ENCODE measurements around the gene S100B. TPM values are rescaled to one million over a fixed set of nuclear protein-coding genes. Genes with fewer than 3 reads are reported as not detected.
A peak's percentile ranks its signal among the peaks of the same experiment; 100 is the strongest.

S100B gene
- total RNA-seq, 1 donor from 2014 or later, result not detected

DNA sequence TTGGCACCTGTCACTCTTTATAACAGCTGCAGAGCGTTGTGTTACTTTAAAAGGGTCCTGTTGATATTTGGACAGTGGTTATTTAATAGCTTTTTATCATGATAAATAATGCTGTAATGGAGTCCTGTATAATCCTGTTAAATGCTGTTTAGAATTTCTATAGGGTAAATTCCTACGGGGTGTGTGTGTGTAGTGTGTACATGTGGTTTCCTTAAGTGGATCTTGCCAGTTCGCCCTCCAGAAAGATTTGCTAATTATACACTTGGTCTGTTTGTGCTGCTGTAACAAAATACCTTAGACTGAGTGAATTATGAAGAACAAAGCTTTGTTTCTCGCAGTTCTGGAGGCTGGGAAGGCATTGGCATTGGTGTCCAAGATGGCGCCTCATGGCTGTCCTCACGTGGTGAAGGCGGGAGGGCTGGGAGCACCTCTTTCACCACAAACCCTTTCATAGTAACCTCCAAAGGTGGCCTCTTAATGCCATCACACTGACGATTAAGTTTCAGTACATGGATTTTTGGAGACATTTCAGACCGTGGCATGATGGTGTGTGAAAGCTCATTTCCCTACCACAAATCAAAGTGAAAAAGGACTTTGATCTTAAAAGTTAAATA, 41.8 kb upstream of the S100B start:
- peaks cover 60% of the 10 kb centered on the region for H3K36me3 Mint-ChIP-seq (ENCODE audit: low read depth)
- no peaks in the 10 kb centered on the region for H3K27me3 Mint-ChIP-seq (ENCODE audit: low read depth)
- H3K4me1 Mint-ChIP-seq (ENCODE audit: low read depth), result peaks cover 8% of the 10 kb centered on the region
- H3K9me3 Mint-ChIP-seq (ENCODE audit: low read depth), result no peaks in the 10 kb centered on the region
- H3K27ac Mint-ChIP-seq (ENCODE audit: unreplicated experiment), result no peak overlapping the region
- H3K4me3 Mint-ChIP-seq (ENCODE audit: unreplicated experiment), result no peak overlapping the region
- DNase-seq (ENCODE audit: low spot score), result no peak
- TF ChIP-seq, protein P1, sequence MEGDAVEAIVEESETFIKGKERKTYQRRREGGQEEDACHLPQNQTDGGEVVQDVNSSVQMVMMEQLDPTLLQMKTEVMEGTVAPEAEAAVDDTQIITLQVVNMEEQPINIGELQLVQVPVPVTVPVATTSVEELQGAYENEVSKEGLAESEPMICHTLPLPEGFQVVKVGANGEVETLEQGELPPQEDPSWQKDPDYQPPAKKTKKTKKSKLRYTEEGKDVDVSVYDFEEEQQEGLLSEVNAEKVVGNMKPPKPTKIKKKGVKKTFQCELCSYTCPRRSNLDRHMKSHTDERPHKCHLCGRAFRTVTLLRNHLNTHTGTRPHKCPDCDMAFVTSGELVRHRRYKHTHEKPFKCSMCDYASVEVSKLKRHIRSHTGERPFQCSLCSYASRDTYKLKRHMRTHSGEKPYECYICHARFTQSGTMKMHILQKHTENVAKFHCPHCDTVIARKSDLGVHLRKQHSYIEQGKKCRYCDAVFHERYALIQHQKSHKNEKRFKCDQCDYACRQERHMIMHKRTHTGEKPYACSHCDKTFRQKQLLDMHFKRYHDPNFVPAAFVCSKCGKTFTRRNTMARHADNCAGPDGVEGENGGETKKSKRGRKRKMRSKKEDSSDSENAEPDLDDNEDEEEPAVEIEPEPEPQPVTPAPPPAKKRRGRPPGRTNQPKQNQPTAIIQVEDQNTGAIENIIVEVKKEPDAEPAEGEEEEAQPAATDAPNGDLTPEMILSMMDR (IDR thresholded peaks at IDR 0.05), result no peak

DNA sequence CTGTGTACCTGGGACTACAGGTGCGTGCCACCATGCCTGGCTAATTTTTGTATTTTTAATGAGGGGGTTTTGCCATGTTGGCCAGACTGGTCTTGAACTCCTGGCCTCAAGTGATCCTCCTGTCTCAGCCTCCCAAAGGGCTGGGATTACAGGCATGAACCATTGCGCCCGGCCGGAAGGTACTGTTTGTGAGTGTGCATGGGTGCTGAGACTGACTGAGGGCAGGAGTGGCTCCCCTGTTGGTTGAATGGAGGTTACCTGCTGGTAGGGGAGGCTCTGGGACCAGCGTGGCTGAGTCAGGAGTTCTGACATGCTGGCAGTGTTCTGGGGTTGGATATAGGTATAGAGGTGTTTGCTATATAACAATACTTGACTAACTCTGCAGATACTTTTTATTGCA, 41.0 kb upstream of the S100B start:
- Mint-ChIP-seq H3K9me3 (ENCODE audit: low read depth) (no peaks in the 10 kb centered on the region), H3K27ac (ENCODE audit: unreplicated experiment) (no peak overlapping the region), H3K4me3 (ENCODE audit: unreplicated experiment) (no peak overlapping the region), H3K4me1 (ENCODE audit: low read depth) (peaks cover 15% of the 10 kb centered on the region), H3K27me3 (ENCODE audit: low read depth) (no peaks in the 10 kb centered on the region), H3K36me3 (ENCODE audit: low read depth) (peaks cover 60% of the 10 kb centered on the region)
- TF ChIP-seq, protein P1 (IDR thresholded peaks at IDR 0.05), result no peak
- no peak for DNase-seq (ENCODE audit: low spot score)

DNA sequence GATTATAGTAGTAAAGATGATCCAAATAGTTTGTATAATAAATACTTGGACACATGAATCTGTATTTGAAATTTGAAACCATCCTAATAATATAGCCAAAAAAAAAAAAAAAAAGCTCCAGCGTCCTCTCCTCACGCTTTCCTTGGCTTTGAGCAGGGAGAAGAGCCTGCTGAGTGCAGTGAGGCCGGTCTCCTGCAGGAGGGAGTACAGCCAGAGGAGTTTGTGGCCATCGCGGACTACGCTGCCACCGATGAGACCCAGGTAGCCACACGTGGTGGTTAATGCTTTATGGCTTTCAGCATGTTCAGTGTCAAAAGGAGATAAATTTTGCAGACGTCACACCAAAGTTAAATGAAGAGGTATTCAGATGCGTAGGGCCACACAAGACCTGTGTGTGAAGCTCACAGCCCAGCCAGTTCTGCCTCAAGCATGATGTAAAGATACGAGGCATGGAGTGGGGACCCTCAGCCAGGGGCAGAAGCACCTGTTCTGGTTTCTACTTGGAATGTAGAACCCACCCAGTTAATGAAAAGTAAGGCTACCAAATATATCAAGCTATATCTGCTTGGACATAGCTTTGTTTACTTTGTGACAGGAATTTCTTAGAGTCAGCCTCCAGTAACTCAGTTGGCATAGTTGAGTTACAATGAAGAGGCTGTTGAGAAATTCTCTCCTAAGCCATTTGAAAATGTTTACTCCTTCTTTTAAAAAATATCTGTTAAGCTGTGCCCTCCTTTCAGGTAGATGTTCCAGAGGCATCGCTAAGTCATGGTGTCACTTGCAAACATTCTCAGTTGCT, 38.7 kb upstream of the S100B start:
- Mint-ChIP-seq H3K27ac (ENCODE audit: unreplicated experiment) (no peak overlapping the region), H3K27me3 (ENCODE audit: low read depth) (no peaks in the 10 kb centered on the region), H3K36me3 (ENCODE audit: low read depth) (peaks cover 43% of the 10 kb centered on the region), H3K4me3 (ENCODE audit: unreplicated experiment) (no peak overlapping the region), H3K9me3 (ENCODE audit: low read depth) (no peaks in the 10 kb centered on the region), H3K4me1 (ENCODE audit: low read depth) (peaks cover 36% of the 10 kb centered on the region)
- TF ChIP-seq, protein P1 (IDR thresholded peaks at IDR 0.05), result no peak
- no peak for DNase-seq (ENCODE audit: low spot score)

DNA sequence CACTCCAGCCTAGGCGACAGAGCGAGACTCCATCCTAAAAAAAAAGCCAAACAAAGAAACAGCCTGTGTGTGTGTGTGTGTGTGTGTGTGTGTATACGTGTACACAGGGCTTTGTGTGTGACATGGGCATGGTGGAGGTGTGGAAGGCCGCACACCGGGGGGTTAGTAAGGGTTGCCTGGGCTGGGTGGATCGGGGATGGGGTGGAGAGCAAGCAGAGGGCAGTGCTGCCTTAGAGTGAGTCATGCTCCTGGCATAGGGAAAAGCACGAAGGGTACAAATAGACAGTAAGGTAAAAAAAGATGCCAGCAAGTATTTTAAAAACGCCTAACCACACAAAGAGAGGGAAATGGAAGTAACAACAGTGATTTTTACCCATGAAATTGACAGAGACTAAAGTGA, 36.8 kb upstream of the S100B start:
- no peaks in the 10 kb centered on the region for H3K27me3 Mint-ChIP-seq (ENCODE audit: low read depth)
- H3K36me3 Mint-ChIP-seq (ENCODE audit: low read depth), result peaks cover 37% of the 10 kb centered on the region
- peak overlapping the region; percentile 83 for H3K27ac Mint-ChIP-seq (ENCODE audit: unreplicated experiment)
- DNase-seq (ENCODE audit: low spot score), result no peak
- no peaks in the 10 kb centered on the region for H3K9me3 Mint-ChIP-seq (ENCODE audit: low read depth)
- no peak overlapping the region for H3K4me3 Mint-ChIP-seq (ENCODE audit: unreplicated experiment)
- peaks cover 53% of the 10 kb centered on the region for H3K4me1 Mint-ChIP-seq (ENCODE audit: low read depth)
- TF ChIP-seq, protein P1 (IDR thresholded peaks at IDR 0.05), result no peak

DNA sequence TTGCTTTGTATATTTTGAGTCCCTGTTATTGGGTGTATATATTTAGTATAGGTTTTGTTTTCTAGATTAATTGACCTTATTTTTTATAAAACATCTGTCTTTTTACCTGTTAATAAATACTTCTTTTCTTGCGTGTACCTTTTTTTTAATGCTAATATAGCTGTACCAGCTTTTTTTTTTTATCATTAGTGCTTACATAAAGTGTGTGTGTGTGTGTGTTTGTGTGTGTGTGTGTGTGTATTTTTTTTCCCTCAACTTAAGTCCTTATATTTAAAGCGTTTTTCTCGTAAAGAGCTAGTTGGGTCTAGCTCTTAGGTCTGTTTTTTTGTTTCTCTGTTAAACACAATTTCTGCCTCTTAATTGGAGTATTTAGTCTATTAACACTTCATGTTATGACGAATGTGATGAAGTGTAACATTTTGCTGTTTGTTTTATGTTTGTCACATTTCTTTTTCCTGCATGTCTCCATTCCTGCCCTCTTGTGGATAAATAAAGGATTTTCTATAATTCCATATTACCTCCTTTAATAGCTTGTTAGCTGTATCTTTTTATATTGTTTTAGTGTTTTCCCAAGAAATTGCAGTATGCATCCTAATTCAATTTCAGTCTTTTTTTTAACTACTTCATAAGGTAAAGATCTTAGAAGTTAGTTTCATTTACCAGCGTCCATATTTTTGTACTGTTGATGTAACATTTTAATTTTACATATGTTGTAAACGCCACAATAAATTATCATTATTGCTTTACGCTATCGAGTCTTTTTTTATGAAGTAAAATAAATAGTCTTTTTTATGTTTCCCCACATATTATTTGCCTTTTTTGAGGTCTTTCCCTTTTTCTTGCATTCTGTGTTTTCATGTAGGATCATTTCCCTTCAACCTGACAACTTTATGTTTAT, 34.9 kb upstream of the S100B start:
- Mint-ChIP-seq H3K27ac (ENCODE audit: unreplicated experiment) (peak overlapping the region; percentile 18), H3K4me1 (ENCODE audit: low read depth) (peaks cover 65% of the 10 kb centered on the region), H3K27me3 (ENCODE audit: low read depth) (no peaks in the 10 kb centered on the region), H3K9me3 (ENCODE audit: low read depth) (no peaks in the 10 kb centered on the region), H3K4me3 (ENCODE audit: unreplicated experiment) (peak overlapping the region; percentile 52), H3K36me3 (ENCODE audit: low read depth) (peaks cover 21% of the 10 kb centered on the region)
- no peak for DNase-seq (ENCODE audit: low spot score)
- TF ChIP-seq, protein P1 (IDR thresholded peaks at IDR 0.05), result peak; percentile 83
